HTERT RPE-1 (cell line): Measurements from ENCODE around the gene SLC7A6OS.

ENCODE experiments used
- in situ Hi-C: fragments of 300-500 bp; cut with MboI; formaldehyde crosslinking; loops from 4 replicates; pipeline ENCODE4 v1.14.3; 2020; ENCODE audit warnings: low sequenced_read_pairs

Gene SLC7A6OS

DNA sequence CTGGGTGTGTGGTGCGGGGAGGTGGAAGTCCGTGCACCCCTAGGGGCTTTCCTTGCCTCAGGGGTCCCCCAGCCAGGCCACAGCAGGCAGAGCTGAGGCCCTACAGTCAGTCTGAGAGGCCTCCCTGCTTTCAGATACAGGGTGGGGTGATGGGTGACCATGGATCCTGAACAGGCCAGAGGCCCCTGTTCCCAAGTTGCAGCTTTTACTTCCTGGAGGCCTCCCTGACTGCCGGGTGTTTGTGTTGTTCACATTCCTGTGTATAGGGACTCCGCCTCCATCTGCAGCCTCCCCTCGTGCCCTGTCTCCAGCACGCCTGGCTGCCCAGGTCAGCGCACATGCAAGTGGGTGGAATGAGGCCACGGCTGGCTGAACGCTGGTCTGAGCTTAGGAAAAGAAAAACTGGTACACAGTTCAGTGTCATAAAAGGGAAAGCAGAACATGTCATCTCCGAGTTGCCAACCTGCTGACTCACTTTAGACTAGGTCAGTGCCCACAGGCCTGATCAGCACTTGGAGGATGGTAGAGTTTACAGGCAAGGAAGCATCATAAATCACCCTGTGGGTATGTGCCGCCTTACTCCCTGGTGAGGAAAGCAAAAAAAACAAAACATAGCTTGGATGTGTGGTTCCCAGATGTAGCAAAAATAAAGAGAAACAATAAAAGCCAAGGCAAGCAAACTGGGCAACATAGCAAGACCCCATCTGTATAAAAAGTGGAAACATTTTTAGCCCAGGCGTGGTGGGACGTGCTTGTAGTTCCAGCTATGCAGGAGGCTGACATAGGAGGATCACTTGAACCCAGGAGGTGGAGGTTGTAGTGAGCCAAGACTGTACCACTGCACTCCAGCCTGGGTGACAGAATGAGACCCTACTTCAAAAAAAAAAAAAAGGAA, 52.6 kb downstream of the SLC7A6OS start:
- in situ Hi-C loops: no loop called here

DNA sequence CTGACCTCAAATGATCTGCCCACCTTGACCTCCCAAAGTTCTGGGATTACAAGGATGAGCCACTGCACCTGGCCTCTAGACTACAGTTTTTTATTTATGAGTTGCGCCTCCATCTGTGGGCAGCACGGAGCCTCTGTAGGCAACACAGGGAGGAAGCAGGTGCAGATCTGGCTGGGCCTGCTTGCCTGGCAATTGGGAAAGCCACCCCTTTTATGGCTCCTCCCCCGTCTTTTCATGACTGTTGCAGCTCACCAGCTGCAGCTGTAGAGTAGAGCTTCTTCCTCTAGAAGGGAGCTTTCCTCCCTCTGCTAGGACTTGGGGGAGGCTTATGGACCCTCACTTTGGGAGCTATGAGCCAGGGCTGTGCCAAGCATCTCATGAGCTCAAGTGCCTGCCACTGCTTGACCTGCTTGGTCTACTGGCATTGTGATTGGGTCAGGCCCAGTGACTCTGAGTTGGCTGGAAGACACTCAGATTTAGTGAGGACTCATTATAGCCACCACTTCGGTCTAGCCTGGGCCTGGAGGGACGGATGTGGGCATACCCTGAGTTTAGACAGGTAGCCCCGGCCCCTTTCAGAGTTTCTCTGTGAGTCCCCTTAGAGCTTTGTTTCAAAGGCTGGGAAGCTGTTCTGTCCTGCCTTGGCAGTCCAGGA, 53.4 kb downstream of the SLC7A6OS start:
- in situ Hi-C loops: no loop called here

DNA sequence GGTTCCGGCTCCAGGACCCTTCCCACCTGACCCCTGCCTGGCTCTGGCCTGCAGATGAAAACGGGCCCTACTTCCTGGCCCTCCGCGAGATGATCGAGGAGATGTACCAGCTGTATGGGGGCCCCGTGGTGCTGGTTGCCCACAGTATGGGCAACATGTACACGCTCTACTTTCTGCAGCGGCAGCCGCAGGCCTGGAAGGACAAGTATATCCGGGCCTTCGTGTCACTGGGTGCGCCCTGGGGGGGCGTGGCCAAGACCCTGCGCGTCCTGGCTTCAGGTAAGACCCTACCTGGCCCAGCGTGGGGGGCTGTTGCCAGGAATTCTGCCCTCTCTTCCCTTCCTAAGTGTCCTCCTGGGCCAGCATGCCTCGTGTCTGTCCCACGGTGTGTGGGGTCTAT, 55.0 kb downstream of the SLC7A6OS start:
- in situ Hi-C loops: no loop called here

DNA sequence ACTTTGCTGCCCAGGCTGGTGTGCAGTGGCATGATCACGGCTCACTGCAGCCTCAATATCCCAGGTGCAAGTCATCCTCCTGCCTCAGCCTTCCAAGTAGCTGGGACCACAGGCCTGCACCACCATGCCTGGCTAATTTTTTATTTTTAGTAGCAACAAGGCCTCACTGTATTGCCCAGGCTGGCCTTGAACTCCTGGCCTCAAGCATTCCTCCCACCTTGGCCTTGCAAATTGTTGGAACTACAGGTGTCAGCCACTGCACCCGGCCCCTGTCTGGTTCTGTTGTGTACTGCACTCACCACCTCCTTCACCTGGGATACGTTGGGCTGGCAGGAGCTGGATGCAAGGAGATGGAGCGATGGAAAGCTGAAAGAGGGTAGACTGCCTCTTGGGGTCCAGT, 57.0 kb downstream of the SLC7A6OS start:
- in situ Hi-C loops: no loop called here

DNA sequence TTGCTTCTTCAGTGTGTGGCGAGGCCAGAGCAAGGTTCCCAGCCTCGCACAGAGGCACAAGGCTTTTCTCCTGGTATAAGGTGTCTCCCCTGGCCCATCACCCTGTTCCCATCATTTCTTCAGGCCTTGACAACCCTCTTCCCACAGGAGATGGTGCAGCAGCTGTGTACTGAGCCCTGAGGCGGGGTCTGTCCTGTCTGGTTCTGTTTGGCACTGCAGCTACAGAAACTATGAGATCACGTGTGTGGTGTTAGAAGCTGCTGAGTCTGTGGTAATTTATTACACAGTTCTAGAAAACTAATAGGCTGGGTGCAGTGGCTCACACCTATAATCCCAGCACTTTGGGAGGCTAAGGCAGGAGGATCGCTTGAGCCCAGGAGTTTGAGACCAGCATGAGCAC, 58.4 kb downstream of the SLC7A6OS start:
- in situ Hi-C loops: no loop called here

DNA sequence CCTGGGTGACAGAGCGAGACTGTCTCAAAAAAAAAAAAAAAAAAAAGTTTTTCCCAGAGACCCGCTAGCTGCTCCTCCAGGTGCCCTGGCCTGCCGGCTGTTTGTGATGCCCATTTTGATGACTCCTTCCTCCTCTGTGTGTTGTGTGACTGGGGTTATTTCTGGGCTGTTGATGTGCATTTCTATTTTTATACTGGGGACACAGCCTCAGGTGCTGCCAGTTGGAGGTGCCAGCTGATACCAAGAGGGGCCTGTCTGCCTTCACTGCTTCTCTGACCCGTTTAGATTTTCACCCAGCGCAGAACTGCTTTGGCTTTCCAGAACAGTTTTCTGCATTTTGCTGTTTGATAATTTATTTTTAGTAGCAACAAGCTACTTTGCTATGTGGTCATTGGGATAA, 58.9 kb downstream of the SLC7A6OS start:
- in situ Hi-C loops: no loop called here

DNA sequence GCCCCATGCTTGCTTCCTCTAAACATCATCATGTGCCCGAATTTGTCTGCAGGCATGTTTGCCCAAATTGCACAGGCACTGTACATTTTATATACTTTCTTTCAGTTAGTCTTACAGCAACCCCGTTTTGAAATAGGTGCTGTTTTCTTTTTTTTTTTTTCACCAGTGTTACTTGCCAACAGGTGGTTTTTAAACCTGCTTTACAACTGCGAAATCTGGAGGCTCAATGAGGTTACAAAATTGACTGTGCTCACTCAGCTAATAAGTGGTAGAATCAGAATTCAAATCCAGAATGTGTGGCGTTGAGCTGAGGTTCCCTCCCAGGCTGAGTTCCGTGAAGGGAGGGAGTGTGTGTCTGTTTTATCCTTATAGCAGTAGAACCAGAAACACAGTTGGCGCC, 59.8 kb downstream of the SLC7A6OS start:
- in situ Hi-C loops: no loop called here

DNA sequence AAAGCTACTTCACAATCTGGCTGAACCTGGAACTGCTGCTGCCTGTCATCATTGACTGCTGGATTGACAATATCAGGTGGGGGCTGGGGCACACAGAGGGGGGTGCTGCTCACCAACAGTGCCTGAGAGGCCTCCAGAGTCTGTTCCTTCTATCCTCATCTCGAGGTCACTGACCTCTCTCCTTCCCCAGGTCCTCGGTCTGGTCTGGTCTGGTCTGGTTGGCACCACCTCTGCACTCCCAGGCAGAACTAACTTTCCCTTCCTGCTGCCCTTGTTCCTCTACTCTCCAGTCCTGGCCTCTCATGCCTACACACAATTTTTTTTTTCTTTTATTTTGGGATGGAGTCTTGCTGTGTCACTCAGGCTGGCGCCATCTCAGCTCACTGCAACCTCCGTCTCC, 61.4 kb downstream of the SLC7A6OS start:
- in situ Hi-C loops: no loop called here
